Stimulated activated CD8-positive, alpha-beta memory T cell treated with anti-CD3 and anti-CD28 coated beads, Interleukin-4, amount 100 ng/mL, for 4 hours (primary cell): ENCODE data around the gene CDX2.
"Not testable (repeated sequence)": the region's sequence is repeated elsewhere in the genome, so short reads cannot be mapped to it uniquely, and the experiment has no call there.

Experiments
- DNase-seq, 2 donors: peaks; one replicate each; pipeline ENCODE4 v3.0.0-alpha.2; 2020; ENCODE audit warnings: low read depth in 2 of 2, low spot score in 1 of 2

The CDX2 gene

GRCh38 chr13:27969082-27969865 lies at the start of gene CDX2:
Gene CDX2 (minus strand): TSS chr13:27969315. CDS start chr13:27969006, 309 bp downstream.
- DNase-seq = no peak

- no peak for DNase-seq
Observed at GRCh38 chr13:28014301-28014700, 45.2 kb upstream of the CDX2 start.

- DNase-seq = no peak
Observed at GRCh38 chr13:28013482-28013881, 44.4 kb upstream of the CDX2 start.

- no peak for DNase-seq
Observed at GRCh38 chr13:28012896-28013295, 43.8 kb upstream of the CDX2 start.

GRCh38 chr13:28012383-28012782 lies 43.3 kb upstream of the CDX2 start:
- DNase-seq = no peak

- DNase-seq = no peak
Observed at GRCh38 chr13:28010046-28010445, 40.9 kb upstream of the CDX2 start.

- DNase-seq = not testable (repeated sequence)
Observed at GRCh38 chr13:28005016-28005415, 35.9 kb upstream of the CDX2 start.

GRCh38 chr13:28002886-28003698 lies 34.0 kb upstream of the CDX2 start:
- no peak for DNase-seq

- no peak for DNase-seq
Observed at GRCh38 chr13:28001837-28002473, 32.8 kb upstream of the CDX2 start.

GRCh38 chr13:28001049-28001448 lies 31.9 kb upstream of the CDX2 start:
- no peak for DNase-seq

GRCh38 chr13:28000567-28000966 lies 31.5 kb upstream of the CDX2 start:
- no peak for DNase-seq

GRCh38 chr13:27997904-27998522 lies 28.9 kb upstream of the CDX2 start:
- DNase-seq = no peak

- no peak for DNase-seq
Observed at GRCh38 chr13:27991881-27992280, 22.8 kb upstream of the CDX2 start.

GRCh38 chr13:27988520-27988919 lies 19.4 kb upstream of the CDX2 start, which contains the start of gene URAD:
Gene URAD (minus strand): TSS chr13:27988693. CDS start chr13:27988637, 56 bp downstream.
- DNase-seq = no peak

GRCh38 chr13:27985600-27985999 lies 16.5 kb upstream of the CDX2 start:
- DNase-seq = no peak

GRCh38 chr13:27982361-27982760 lies 13.2 kb upstream of the CDX2 start:
- no peak for DNase-seq

GRCh38 chr13:27981006-27981708 lies 12.0 kb upstream of the CDX2 start:
- no peak for DNase-seq

- DNase-seq = no peak
Observed at GRCh38 chr13:27980280-27980998, 11.3 kb upstream of the CDX2 start.

- DNase-seq = no peak
Observed at GRCh38 chr13:27979765-27980279, 10.7 kb upstream of the CDX2 start.
